Measurements from ENCODE around the gene LRRC32. TPM values are rescaled to one million over a fixed set of nuclear protein-coding genes. Genes with fewer than 3 reads are reported as not detected.

The LRRC32 gene
- total RNA-seq, 1 experiment from 2014 or later: 0.15 TPM

GRCh38 chr11:76663912-76664440 lies 6.6 kb downstream of the LRRC32 start:
- intact Hi-C loops (cut with micrococcal nuclease; ENCODE audit: unreplicated experiment): loop anchor here (2.0 kb wide), 1 partner anchor 33 kb away; no protein-coding TSS in a partner anchor
- no peaks in the 10 kb centered on the region for H3K9me3 ChIP-seq (ENCODE audit: control insufficient read depth, insufficient read depth, low read depth, low read length)
- H3K27me3 ChIP-seq (ENCODE audit: control insufficient read depth, insufficient read depth, low read length): no peaks in the 10 kb centered on the region
- POLR2A ChIA-PET: no interaction called here
- TF ChIP-seq TCF7L2 (IDR thresholded peaks at IDR 0.05; ENCODE audit: low read depth, low read length) (no peak), CTCF (IDR thresholded peaks at IDR 0.05) (no peak), POLR2AphosphoS5 (IDR thresholded peaks at IDR 0.05; ENCODE audit: low read depth, low read length) (no peak), SIN3A (IDR thresholded peaks at IDR 0.05; ENCODE audit: borderline replicate concordance, insufficient read depth, low read depth, low read length) (no peak), REST (IDR thresholded peaks at IDR 0.05; ENCODE audit: insufficient read depth in 1 of 2, low read depth in 2 of 2, low read length in 1 of 2) (no peak)
- ATAC-seq (no peak), DNase-seq (ENCODE audit: low read depth, low spot score) (no peak)
- CTCF ChIA-PET: no interaction called here
- no peaks in the 10 kb centered on the region for H3K4me1 ChIP-seq (ENCODE audit: control insufficient read depth, insufficient read depth, low read length)
- H3K36me3 ChIP-seq (ENCODE audit: control insufficient read depth, insufficient read depth, low read length): no peaks in the 10 kb centered on the region
- BruUV-seq (replicated peaks): no TSS peak
- in situ Hi-C loops (cut with HindIII; ENCODE audit: low pct_unique_long_range_greater_than_20kb, low sequenced_read_pairs): no loop called here
- no peak overlapping the region for H3K27ac ChIP-seq (ENCODE audit: low read length)
- no peak overlapping the region for H3K4me3 ChIP-seq (ENCODE audit: low read depth in 2 of 2, low read length in 2 of 2)

- no TSS peak for BruUV-seq (replicated peaks)
- no peak overlapping the region for H3K27ac ChIP-seq (ENCODE audit: low read length)
- ATAC-seq: no peak
- in situ Hi-C loops (cut with HindIII; ENCODE audit: low pct_unique_long_range_greater_than_20kb, low sequenced_read_pairs): no loop called here
- no peaks in the 10 kb centered on the region for H3K27me3 ChIP-seq (ENCODE audit: control insufficient read depth, insufficient read depth, low read length)
- intact Hi-C loops (cut with micrococcal nuclease; ENCODE audit: unreplicated experiment): no loop called here
- H3K9me3 ChIP-seq (ENCODE audit: control insufficient read depth, insufficient read depth, low read depth, low read length): no peaks in the 10 kb centered on the region
- no peak overlapping the region for H3K4me3 ChIP-seq (ENCODE audit: low read depth in 2 of 2, low read length in 2 of 2)
- TF ChIP-seq TCF7L2 (IDR thresholded peaks at IDR 0.05; ENCODE audit: low read depth, low read length): no peak
- TF ChIP-seq REST (IDR thresholded peaks at IDR 0.05; ENCODE audit: insufficient read depth in 1 of 2, low read depth in 2 of 2, low read length in 1 of 2): no peak
- no peak for TF ChIP-seq POLR2AphosphoS5 (IDR thresholded peaks at IDR 0.05; ENCODE audit: low read depth, low read length)
- no peak for TF ChIP-seq SIN3A (IDR thresholded peaks at IDR 0.05; ENCODE audit: borderline replicate concordance, insufficient read depth, low read depth, low read length)
- no peak for TF ChIP-seq CTCF (IDR thresholded peaks at IDR 0.05)
- ChIA-PET POLR2A (no interaction called here), CTCF (no interaction called here)
- H3K4me1 ChIP-seq (ENCODE audit: control insufficient read depth, insufficient read depth, low read length): no peaks in the 10 kb centered on the region
- DNase-seq (ENCODE audit: low read depth, low spot score): no peak
- no peaks in the 10 kb centered on the region for H3K36me3 ChIP-seq (ENCODE audit: control insufficient read depth, insufficient read depth, low read length)
These were observed 7.1 kb downstream of the LRRC32 start for GRCh38 chr11:76663486-76663810.

Data from Panc1 (cell line).